AG04450 (cell line): ENCODE results near the gene MAPK11. TPM values are rescaled to one million over a fixed set of nuclear protein-coding genes. Genes with fewer than 3 reads are reported as not detected.

ENCODE experiments used
- CTCF ChIA-PET: fragments of 300-600, 350-600 bp; formaldehyde crosslinking; extraction: SDS; loops from one replicate; lab custom pipeline; 2022; ENCODE audit warnings: antibody characterized with exemption, inconsistent platforms; lab: Charles Lee
- POLR2A ChIA-PET: fragments of 350-600 bp; formaldehyde crosslinking; extraction: SDS; loops from one replicate; lab custom pipeline; 2021; ENCODE audit warnings: antibody characterized with exemption, inconsistent platforms; lab: Yijun Ruan, JAX
- DNase-seq: peaks from one replicate; pipeline ENCODE4 v3.0.0-alpha.2; 2011; ENCODE audit warnings: low read depth, low spot score
- H3K27ac ChIP-seq: one replicate; pipeline ENCODE4 v1.5.1; 2012; ENCODE audit warnings: low read depth, low read length, control low read depth
- H3K27me3 ChIP-seq: one replicate; pipeline ENCODE4 v1.6.0; 2012; ENCODE audit warnings: low read length; ENCODE audit not compliant: control insufficient read depth, insufficient read depth
- H3K4me3 ChIP-seq: 2 replicates; pipeline ENCODE4 v1.5.1; 2011; ENCODE audit warnings: mild to moderate bottlenecking, low read depth, low read length, control low read depth
- H3K9me3 ChIP-seq: 2 replicates; pipeline ENCODE4 v1.5.1; 2012; ENCODE audit warnings: low read length; ENCODE audit not compliant: control insufficient read depth, insufficient read depth
- CTCF ChIP-seq: IDR thresholded peaks from 2 replicates; pipeline ENCODE4 v1.5.1; 2011; ENCODE audit warnings: low read depth, low read length, control low read depth, inconsistent platforms
- polyA plus RNA-seq: library from polyadenylated mRNA; depleted of rRNA; stranded (reverse); fragments of >200 nt; gene quantifications from 2 replicates; pipeline ENCODE4 v1.2.3, GENCODE V29; 2011

MAPK11 gene
- polyA plus RNA-seq, 1 experiment = 6.7 TPM

GRCh38 chr22:50289151-50289941, 19.2 kb upstream of the MAPK11 start:
- no peaks in the 10 kb centered on the region for H3K27me3 ChIP-seq
- ChIA-PET CTCF (no interaction called here), POLR2A (no interaction called here)
- no peak for DNase-seq
- H3K4me3 ChIP-seq = no peak overlapping the region
- H3K9me3 ChIP-seq = peaks cover 2% of the 10 kb centered on the region; the same call in 1 of the 2 replicates
- no peak for TF ChIP-seq CTCF
- H3K27ac ChIP-seq = no peak overlapping the region

DNA sequence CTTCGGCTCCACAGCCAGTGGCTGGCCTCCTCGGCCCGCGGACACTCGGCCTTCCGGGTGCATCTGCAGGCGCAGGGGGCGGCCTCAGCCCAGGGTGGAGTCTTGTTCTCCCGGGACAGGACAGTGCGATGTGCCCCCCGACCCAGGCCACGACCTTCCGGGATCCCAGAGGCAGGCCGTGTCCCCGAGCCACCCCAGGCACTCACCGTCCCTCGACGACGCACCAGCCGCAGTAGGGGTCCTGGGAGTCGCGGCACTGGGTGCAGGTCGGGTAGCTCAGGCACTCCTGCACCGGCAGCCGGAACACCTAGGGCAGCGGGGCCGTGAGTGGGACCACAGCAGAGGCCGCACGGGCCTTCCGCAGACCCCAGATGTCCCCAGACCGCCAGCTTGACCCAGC, 17.6 kb upstream of the MAPK11 start:
- POLR2A ChIA-PET = no interaction called here
- no peak for DNase-seq
- no peak overlapping the region for H3K27ac ChIP-seq
- no peaks in the 10 kb centered on the region for H3K27me3 ChIP-seq
- H3K9me3 ChIP-seq = peaks cover 7% of the 10 kb centered on the region; the same call in 1 of the 2 replicates
- no peak overlapping the region for H3K4me3 ChIP-seq
- CTCF ChIA-PET = no interaction called here
- no peak for TF ChIP-seq CTCF

- H3K4me3 ChIP-seq = no peak overlapping the region
- no peak overlapping the region for H3K27ac ChIP-seq
- peaks cover 7% of the 10 kb centered on the region; the same call in 1 of the 2 replicates for H3K9me3 ChIP-seq
- no peak for TF ChIP-seq CTCF
- CTCF ChIA-PET = no interaction called here
- DNase-seq = no peak
- POLR2A ChIA-PET = no interaction called here
- no peaks in the 10 kb centered on the region for H3K27me3 ChIP-seq
These were observed 16.6 kb upstream of the MAPK11 start for GRCh38 chr22:50286701-50287318.

DNA sequence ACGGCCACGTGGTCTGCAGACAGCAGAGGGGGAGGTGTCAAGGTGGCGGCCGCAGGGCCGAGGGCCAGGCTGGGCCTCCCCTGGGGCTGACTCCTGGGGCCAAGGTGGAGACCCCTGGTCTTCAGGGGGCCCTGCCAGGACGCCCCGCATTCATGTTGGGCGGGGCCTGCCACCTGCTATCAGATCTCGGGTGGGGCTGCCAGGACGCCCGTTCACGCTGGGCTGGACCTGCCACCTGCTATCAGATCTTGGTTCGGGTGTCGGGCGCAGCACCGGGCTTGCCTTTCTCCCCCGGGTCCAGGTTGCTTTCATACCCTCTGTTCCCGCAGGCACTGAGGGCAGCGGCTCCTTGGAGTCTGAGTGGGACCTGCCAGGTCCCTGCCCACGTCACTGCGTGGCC, 16.1 kb upstream of the MAPK11 start:
- Histone ChIP-seq H3K4me3 (no peak overlapping the region), H3K9me3 (peaks cover 7% of the 10 kb centered on the region; the same call in 1 of the 2 replicates), H3K27ac (no peak overlapping the region), H3K27me3 (no peaks in the 10 kb centered on the region)
- ChIA-PET CTCF (no interaction called here), POLR2A (no interaction called here)
- no peak for DNase-seq
- TF ChIP-seq CTCF = no peak
